ENCODE results near the gene SLC6A19. TPM values are rescaled to one million over a fixed set of nuclear protein-coding genes. Genes with fewer than 3 reads are reported as not detected.

SLC6A19 gene
- polyA plus RNA-seq, 1 of the 3 experiments (the other 2 are of a cell fraction): not detected

- peaks cover 35% of the 10 kb centered on the region for H3K27me3 ChIP-seq (ENCODE audit: insufficient read depth)
- no peaks in the 10 kb centered on the region for H3K79me2 ChIP-seq (ENCODE audit: insufficient read depth)
- TF ChIP-seq MEF2A (IDR thresholded peaks at IDR 0.05; ENCODE audit: borderline replicate concordance, low read depth) (no peak), PBX3 (IDR thresholded peaks at IDR 0.05) (no peak), NFIC (IDR thresholded peaks at IDR 0.05; ENCODE audit: borderline replicate concordance) (no peak), FOSL2 (IDR thresholded peaks at IDR 0.05; ENCODE audit: borderline replicate concordance, low read depth) (no peak), GABPA (IDR thresholded peaks at IDR 0.05; ENCODE audit: low read depth) (no peak), RCOR1 (IDR thresholded peaks at IDR 0.05; ENCODE audit: low read length) (no peak)
- DNase-seq: no peak
- 24% methylated on average over 2 of the region's 2 CpGs for WGBS (ENCODE audit: low lambda C conversion rate)
- no peaks in the 10 kb centered on the region for H3K4me1 ChIP-seq (ENCODE audit: control insufficient read depth in 1 of 2, insufficient read depth in 2 of 2, low read depth in 1 of 2, low read length in 1 of 2)
- H3F3A ChIP-seq (replicated peaks; ENCODE audit: insufficient read depth): no peaks in the 10 kb centered on the region
- no peak overlapping the region for H3K4me2 ChIP-seq
- H3K36me3 ChIP-seq (replicated peaks in 1 of 2; ENCODE audit: control insufficient read depth in 1 of 2, insufficient read depth in 2 of 2, low read length in 1 of 2): no peaks in the 10 kb centered on the region
- H3K9me3 ChIP-seq: no peaks in the 10 kb centered on the region
- CTCF ChIA-PET: interaction anchor here (1.4 to 2.8 kb wide), 3 partner anchors 20 to 435 kb away, joined by 3 to 23 read pairs (median 4); no protein-coding TSS in a partner anchor
- H3K9me2 ChIP-seq: no peaks in the 10 kb centered on the region
- H2AFZ ChIP-seq (ENCODE audit: low read depth): no peak overlapping the region
- POLR2A ChIA-PET: no interaction called here
- no peak overlapping the region for H3K27ac ChIP-seq (ENCODE audit: low read depth in 2 of 2, low read length in 1 of 2)
- H3K9ac ChIP-seq: no peak overlapping the region
- no peaks in the 10 kb centered on the region for H4K20me1 ChIP-seq (ENCODE audit: insufficient read depth)
- no peak overlapping the region for H3K4me3 ChIP-seq (ENCODE audit: low read depth in 2 of 2, low read length in 1 of 2)
These were observed 8.1 kb downstream of the SLC6A19 start for GRCh38 chr5:1209489-1209852.

GRCh38 chr5:1209896-1210776 lies 8.7 kb downstream of the SLC6A19 start:
- TF ChIP-seq JUND (IDR thresholded peaks at IDR 0.05): no peak
- TF ChIP-seq REST (IDR thresholded peaks at IDR 0.05; ENCODE audit: low read depth, low read length): no peak
- no peak for TF ChIP-seq SIN3A (IDR thresholded peaks at IDR 0.05; ENCODE audit: borderline replicate concordance, low read depth, low read length)
- no peak for TF ChIP-seq RAD21 (IDR thresholded peaks at IDR 0.05; ENCODE audit: low read length)
- no peak for TF ChIP-seq FOXM1 (IDR thresholded peaks at IDR 0.05; ENCODE audit: low read depth)
- no peak for TF ChIP-seq IRF3 (IDR thresholded peaks at IDR 0.05; ENCODE audit: low read depth, low read length)
- TF ChIP-seq ZBTB33 (IDR thresholded peaks at IDR 0.05; ENCODE audit: borderline replicate concordance, low read depth): no peak
- TF ChIP-seq USF2 (IDR thresholded peaks at IDR 0.05; ENCODE audit: borderline replicate concordance, low read depth, low read length): no peak
- TF ChIP-seq CTCF (IDR thresholded peaks at IDR 0.05): no peak
- no peaks in the 10 kb centered on the region for H4K20me1 ChIP-seq (ENCODE audit: insufficient read depth)
- H3K79me2 ChIP-seq (ENCODE audit: insufficient read depth): no peaks in the 10 kb centered on the region
- no peak overlapping the region for H3K4me3 ChIP-seq (ENCODE audit: low read depth in 2 of 2, low read length in 1 of 2)
- no peak for DNase-seq
- ChIA-PET POLR2A (no interaction called here), CTCF (interaction anchor here (1.6 kb wide), 1 partner anchor 21 kb away, joined by 3 read pairs; no protein-coding TSS in a partner anchor)
- no peak overlapping the region for H2AFZ ChIP-seq (ENCODE audit: low read depth)
- no peaks in the 10 kb centered on the region for H3F3A ChIP-seq (replicated peaks; ENCODE audit: insufficient read depth)
- H3K9me2 ChIP-seq: no peaks in the 10 kb centered on the region
- no peaks in the 10 kb centered on the region for H3K4me1 ChIP-seq (ENCODE audit: control insufficient read depth in 1 of 2, insufficient read depth in 2 of 2, low read depth in 1 of 2, low read length in 1 of 2)
- no peaks in the 10 kb centered on the region for H3K36me3 ChIP-seq (replicated peaks in 1 of 2; ENCODE audit: control insufficient read depth in 1 of 2, insufficient read depth in 2 of 2, low read length in 1 of 2)
- no peaks in the 10 kb centered on the region for H3K9me3 ChIP-seq
- no peak overlapping the region for H3K9ac ChIP-seq
- no peak overlapping the region for H3K4me2 ChIP-seq
- 35% methylated on average over 11 of the region's 21 CpGs for WGBS (ENCODE audit: low lambda C conversion rate)
- no peak overlapping the region for H3K27ac ChIP-seq (ENCODE audit: low read depth in 2 of 2, low read length in 1 of 2)
- H3K27me3 ChIP-seq (ENCODE audit: insufficient read depth): peaks cover 28% of the 10 kb centered on the region

Measured in SK-N-SH (cell line).